GM23338 (cell line): ENCODE data around the gene DPF3. TPM values are rescaled to one million over a fixed set of nuclear protein-coding genes. Genes with fewer than 3 reads are reported as not detected.

ENCODE experiments used
- ATAC-seq: fragments of 200-7000 bp; cut with Tn5 transposase; 3 replicates; pipeline ENCODE4 v1.9.1; 2020
- DNase-seq: peaks from one replicate; pipeline ENCODE4 v3.0.0-alpha.2; 2015; ENCODE audit warnings: low spot score
- H2AFZ ChIP-seq: fragments of 200-600 bp; sonication (generic); 2 replicates; pipeline ENCODE4 v1.8.0; 2016; ENCODE audit warnings: antibody characterized with exemption, mild to moderate bottlenecking, moderate library complexity
- H3F3A ChIP-seq: fragments of 200-600 bp; sonication (generic); replicated peaks from 2 replicates; pipeline ENCODE4 v1.8.0; 2017; ENCODE audit warnings: antibody characterized with exemption, mixed run types, low read depth
- H3K27ac ChIP-seq: fragments of 200-600 bp; sonication (generic); 2 replicates; pipeline ENCODE4 v1.6.1; 2016; ENCODE audit warnings: low read depth
- H3K27me3 ChIP-seq: fragments of 200-600 bp; sonication (generic); 2 replicates; pipeline ENCODE4 v1.8.0; 2016; ENCODE audit warnings: mild to moderate bottlenecking, mixed run types, moderate library complexity; ENCODE audit not compliant: insufficient read depth
- H3K36me3 ChIP-seq: fragments of 200-600 bp; sonication (generic); 2 replicates; pipeline ENCODE4 v1.8.0; 2016; ENCODE audit warnings: mild to moderate bottlenecking; ENCODE audit not compliant: insufficient read depth
- H3K4me1 ChIP-seq: fragments of 200-600 bp; sonication (generic); 2 replicates; pipeline ENCODE4 v1.8.0; 2016; ENCODE audit warnings: mild to moderate bottlenecking, moderate library complexity; ENCODE audit not compliant: insufficient read depth
- H3K4me2 ChIP-seq: fragments of 200-600 bp; sonication (generic); 2 replicates; pipeline ENCODE4 v1.7.1; 2017; ENCODE audit warnings: mixed run types
- H3K4me3 ChIP-seq: fragments of 200-600 bp; sonication (generic); 2 replicates; pipeline ENCODE4 v1.6.1; 2016; ENCODE audit warnings: mixed run types
- H3K79me2 ChIP-seq: fragments of 200-600 bp; sonication (generic); replicated peaks from 2 replicates; pipeline ENCODE4 v1.8.0; 2017; ENCODE audit warnings: mild to moderate bottlenecking; ENCODE audit not compliant: insufficient read depth
- H3K9me2 ChIP-seq: fragments of 200-600 bp; sonication (generic); 2 replicates; pipeline ENCODE4 v1.8.0; 2017; ENCODE audit not compliant: insufficient read depth
- H4K20me1 ChIP-seq: fragments of 200-600 bp; sonication (generic); replicated peaks from 2 replicates; pipeline ENCODE4 v1.8.0; 2017; ENCODE audit warnings: mild to moderate bottlenecking; ENCODE audit not compliant: insufficient read depth
- H3K27ac Mint-ChIP-seq: 2 replicates; pipeline ENCODE4 v1.8.0; 2020; ENCODE audit warnings: inconsistent platforms, mild to moderate bottlenecking, moderate library complexity, mixed read lengths
- H3K27me3 Mint-ChIP-seq: 3 replicates; pipeline ENCODE4 v1.8.0; 2022; ENCODE audit warnings: low read depth, mild to moderate bottlenecking, moderate library complexity, mixed read lengths, inconsistent platforms; ENCODE audit not compliant: insufficient read depth, poor library complexity
- H3K36me3 Mint-ChIP-seq: 3 replicates; pipeline ENCODE4 v1.8.0; 2021; ENCODE audit warnings: low read depth, mild to moderate bottlenecking, inconsistent platforms, moderate library complexity, mixed read lengths
- H3K4me1 Mint-ChIP-seq: 3 replicates; pipeline ENCODE4 v1.8.0; 2020; ENCODE audit warnings: mild to moderate bottlenecking, inconsistent platforms, mixed read lengths
- H3K4me3 Mint-ChIP-seq: 3 replicates; pipeline ENCODE4 v1.8.0; 2021; ENCODE audit warnings: moderate library complexity, mild to moderate bottlenecking, inconsistent platforms, mixed read lengths
- H3K9me3 Mint-ChIP-seq: 3 replicates; pipeline ENCODE4 v1.8.0; 2020; ENCODE audit warnings: moderate library complexity, mild to moderate bottlenecking, inconsistent platforms, mixed read lengths
- CREB1 ChIP-seq: fragments of 250-450 bp; sonication (Bioruptor Pico); IDR thresholded peaks from 2 replicates; pipeline ENCODE4 v1.5.0; 2020; ENCODE audit warnings: low read depth, mild to moderate bottlenecking, moderate library complexity
- EZH2 ChIP-seq: fragments of 200-600 bp; sonication (generic); IDR thresholded peaks from one replicate; pipeline ENCODE4 v1.8.0; 2017; ENCODE audit warnings: antibody characterized with exemption, mild to moderate bottlenecking, low read depth; ENCODE audit not compliant: unreplicated experiment
- JUNB ChIP-seq: IDR thresholded peaks from one replicate; pipeline ENCODE4 v1.6.1; 2016; ENCODE audit warnings: antibody characterized with exemption; ENCODE audit not compliant: unreplicated experiment
- NANOG ChIP-seq: IDR thresholded peaks from 2 replicates; pipeline ENCODE4 v1.6.1; 2016; ENCODE audit warnings: antibody characterized with exemption, borderline replicate concordance
- POLR2AphosphoS5 ChIP-seq: IDR thresholded peaks from 2 replicates; pipeline ENCODE4 v1.6.1; 2016; ENCODE audit warnings: antibody characterized with exemption, low read depth
- REST ChIP-seq: IDR thresholded peaks from one replicate; pipeline ENCODE4 v1.6.1; 2018; ENCODE audit warnings: antibody characterized with exemption; ENCODE audit not compliant: unreplicated experiment
- STAT1 ChIP-seq: IDR thresholded peaks from one replicate; pipeline ENCODE4 v1.6.1; 2016; ENCODE audit warnings: antibody characterized with exemption; ENCODE audit not compliant: unreplicated experiment
- ZNF114 ChIP-seq: fragments of 250-450 bp; sonication (Bioruptor Pico); IDR thresholded peaks from 2 replicates; pipeline ENCODE4 v1.5.0; 2020; ENCODE audit warnings: mild to moderate bottlenecking, moderate library complexity
- ZNF331 ChIP-seq: fragments of 250-450 bp; sonication (Bioruptor Pico); IDR thresholded peaks from 2 replicates; pipeline ENCODE4 v1.5.0; 2020; ENCODE audit warnings: low read depth, mild to moderate bottlenecking, moderate library complexity
- polyA plus RNA-seq: library from polyadenylated mRNA; unstranded; fragments of >200 nt; fragmentation: Nextera tagmentation; extraction: Ambion mirVana; gene quantifications from 2 replicates; pipeline ENCODE4 v1.2.1, GENCODE V29; 2016
- total RNA-seq: library from RNA; depleted of rRNA; stranded (reverse); fragments of >200 nt; shearing (Covaris generic); gene quantifications from 2 replicates; pipeline ENCODE4 v1.2.3, GENCODE V29; 2014
- TF ChIP-seq, protein P1 (sequence below), 2 experiments: fragments of 200-600 bp in 1 of 2; sonication (generic) in 1 of 2; conservative IDR thresholded peaks; 2 replicates each; pipeline versions ENCODE4 v1.5.1 to v1.6.1; 2016 to 2017; ENCODE audit warnings: antibody characterized with exemption in 2 of 2, low read depth in 2 of 2, mild to moderate bottlenecking in 2 of 2, moderate library complexity in 1 of 2

DPF3 gene
- total and polyA plus RNA-seq, 2 experiments from 2014 or later = 0.18 to 1.0 TPM

GRCh38 chr14:72826039-72826438 lies 67.9 kb downstream of the DPF3 start (continued):
- no peak for TF ChIP-seq EZH2
- no peak for TF ChIP-seq JUNB
- TF ChIP-seq NANOG = no peak
- no peak for TF ChIP-seq CREB1 (CRISPR knock-in tag)

- H3K9me2 ChIP-seq = peaks cover 10% of the 10 kb centered on the region; the same call in 1 of the 2 replicates
- no peak overlapping the region for H3K4me2 ChIP-seq
- no peaks in the 10 kb centered on the region for H3K36me3 ChIP-seq
- H3K79me2 ChIP-seq = no peaks in the 10 kb centered on the region
- no peak overlapping the region for H3K4me3 ChIP-seq
- Mint-ChIP-seq H3K27me3 (peaks cover 5% of the 10 kb centered on the region), H3K36me3 (no peaks in the 10 kb centered on the region), H3K27ac (no peak overlapping the region), H3K4me3 (no peak overlapping the region), H3K4me1 (peaks cover 2% of the 10 kb centered on the region; the same call in 2 of the 3 replicates), H3K9me3 (no peaks in the 10 kb centered on the region)
- H3K4me1 ChIP-seq = no peaks in the 10 kb centered on the region
- TF ChIP-seq STAT1 = no peak
- no peak for TF ChIP-seq NANOG
- no peak for TF ChIP-seq ZNF114 (CRISPR knock-in tag)
- no peak for TF ChIP-seq POLR2AphosphoS5
- no peak for TF ChIP-seq CREB1 (CRISPR knock-in tag)
- DNase-seq = no peak
- no peaks in the 10 kb centered on the region for H4K20me1 ChIP-seq
- H3F3A ChIP-seq = no peaks in the 10 kb centered on the region
- H3K27ac ChIP-seq = no peak overlapping the region
- H3K27me3 ChIP-seq = no peaks in the 10 kb centered on the region
- ATAC-seq = no peak
- H2AFZ ChIP-seq = no peak overlapping the region
Measured at GRCh38 chr14:72825486-72825885, 68.4 kb downstream of the DPF3 start.

GRCh38 chr14:72824051-72824450 lies 69.8 kb downstream of the DPF3 start:
- H3K27ac Mint-ChIP-seq = no peak overlapping the region
- peaks cover 5% of the 10 kb centered on the region for H3K27me3 Mint-ChIP-seq
- peaks cover 4% of the 10 kb centered on the region; the same call in 1 of the 3 replicates for H3K36me3 Mint-ChIP-seq
- H3K27me3 ChIP-seq = no peaks in the 10 kb centered on the region
- no peak overlapping the region for H3K4me3 ChIP-seq
- ATAC-seq = no peak
- H3K36me3 ChIP-seq = no peaks in the 10 kb centered on the region; the same call in 1 of the 2 replicates
- H2AFZ ChIP-seq = no peak overlapping the region; the same call in 1 of the 2 replicates
- DNase-seq = peak; percentile 20
- H3K79me2 ChIP-seq = no peaks in the 10 kb centered on the region
- H3K9me2 ChIP-seq = peaks cover 10% of the 10 kb centered on the region; the same call in 1 of the 2 replicates
- no peaks in the 10 kb centered on the region for H3K4me1 Mint-ChIP-seq
- no peak overlapping the region for H3K4me3 Mint-ChIP-seq
- H3F3A ChIP-seq = no peaks in the 10 kb centered on the region
- H3K4me2 ChIP-seq = no peak overlapping the region
- H3K4me1 ChIP-seq = no peaks in the 10 kb centered on the region
- no peak overlapping the region for H3K27ac ChIP-seq
- H4K20me1 ChIP-seq = no peaks in the 10 kb centered on the region
- peaks cover 9% of the 10 kb centered on the region; the same call in 2 of the 3 replicates for H3K9me3 Mint-ChIP-seq
- TF ChIP-seq NANOG (no peak), ZNF331 (CRISPR knock-in tag) (no peak), STAT1 (no peak), POLR2AphosphoS5 (no peak), REST (no peak), EZH2 (no peak), ZNF114 (CRISPR knock-in tag) (no peak)
- TF ChIP-seq, protein P1, sequence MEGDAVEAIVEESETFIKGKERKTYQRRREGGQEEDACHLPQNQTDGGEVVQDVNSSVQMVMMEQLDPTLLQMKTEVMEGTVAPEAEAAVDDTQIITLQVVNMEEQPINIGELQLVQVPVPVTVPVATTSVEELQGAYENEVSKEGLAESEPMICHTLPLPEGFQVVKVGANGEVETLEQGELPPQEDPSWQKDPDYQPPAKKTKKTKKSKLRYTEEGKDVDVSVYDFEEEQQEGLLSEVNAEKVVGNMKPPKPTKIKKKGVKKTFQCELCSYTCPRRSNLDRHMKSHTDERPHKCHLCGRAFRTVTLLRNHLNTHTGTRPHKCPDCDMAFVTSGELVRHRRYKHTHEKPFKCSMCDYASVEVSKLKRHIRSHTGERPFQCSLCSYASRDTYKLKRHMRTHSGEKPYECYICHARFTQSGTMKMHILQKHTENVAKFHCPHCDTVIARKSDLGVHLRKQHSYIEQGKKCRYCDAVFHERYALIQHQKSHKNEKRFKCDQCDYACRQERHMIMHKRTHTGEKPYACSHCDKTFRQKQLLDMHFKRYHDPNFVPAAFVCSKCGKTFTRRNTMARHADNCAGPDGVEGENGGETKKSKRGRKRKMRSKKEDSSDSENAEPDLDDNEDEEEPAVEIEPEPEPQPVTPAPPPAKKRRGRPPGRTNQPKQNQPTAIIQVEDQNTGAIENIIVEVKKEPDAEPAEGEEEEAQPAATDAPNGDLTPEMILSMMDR (conservative IDR thresholded peaks at IDR 0.05; ENCODE audit: low read depth in 2 of 2) = no peak
